CD4-positive, alpha-beta T cell treated with Interleukin-1 beta for 1 hour (primary cell): ENCODE data around the gene ELFN2.
"Not testable (repeated sequence)": the region's sequence is repeated elsewhere in the genome, so short reads cannot be mapped to it uniquely, and the experiment has no call there.

Source experiments
- DNase-seq, 2 donors: peaks; one replicate each; pipeline ENCODE4 v3.0.0-alpha.2; 2020 to 2022

The ELFN2 gene

GRCh38 chr22:37331034-37331428 lies 96.2 kb downstream of the ELFN2 start:
- DNase-seq = no peak

- DNase-seq = peak in 1 of 2 donors; percentile 37
These were observed 96.9 kb downstream of the ELFN2 start for GRCh38 chr22:37330200-37331033.

GRCh38 chr22:37329238-37330140 lies 97.8 kb downstream of the ELFN2 start:
- no peak for DNase-seq

- not testable (repeated sequence) for DNase-seq
These were observed 98.6 kb downstream of the ELFN2 start for GRCh38 chr22:37328538-37329237.

- no peak for DNase-seq
These were observed 99.3 kb downstream of the ELFN2 start for GRCh38 chr22:37328017-37328416.

GRCh38 chr22:37326726-37327125 lies 100.6 kb downstream of the ELFN2 start:
- DNase-seq = no peak

- DNase-seq = no peak
These were observed 102.3 kb downstream of the ELFN2 start for GRCh38 chr22:37325039-37325395.

GRCh38 chr22:37324340-37325038 lies 102.8 kb downstream of the ELFN2 start:
- DNase-seq = no peak

GRCh38 chr22:37320726-37321677 lies 106.3 kb downstream of the ELFN2 start:
- DNase-seq = no peak

- DNase-seq = no peak
These were observed 107.8 kb downstream of the ELFN2 start for GRCh38 chr22:37319469-37319868.

- DNase-seq = no peak
These were observed 108.7 kb downstream of the ELFN2 start for GRCh38 chr22:37318364-37319109.
